Cortex of kidney (tissue), 1 donor: ENCODE data around the gene DUSP8.

Source experiments
- DNase-seq: peaks from one replicate; lab custom pipeline; 2025; lab: John Stamatoyannopoulos, UW

Gene DUSP8

DNA sequence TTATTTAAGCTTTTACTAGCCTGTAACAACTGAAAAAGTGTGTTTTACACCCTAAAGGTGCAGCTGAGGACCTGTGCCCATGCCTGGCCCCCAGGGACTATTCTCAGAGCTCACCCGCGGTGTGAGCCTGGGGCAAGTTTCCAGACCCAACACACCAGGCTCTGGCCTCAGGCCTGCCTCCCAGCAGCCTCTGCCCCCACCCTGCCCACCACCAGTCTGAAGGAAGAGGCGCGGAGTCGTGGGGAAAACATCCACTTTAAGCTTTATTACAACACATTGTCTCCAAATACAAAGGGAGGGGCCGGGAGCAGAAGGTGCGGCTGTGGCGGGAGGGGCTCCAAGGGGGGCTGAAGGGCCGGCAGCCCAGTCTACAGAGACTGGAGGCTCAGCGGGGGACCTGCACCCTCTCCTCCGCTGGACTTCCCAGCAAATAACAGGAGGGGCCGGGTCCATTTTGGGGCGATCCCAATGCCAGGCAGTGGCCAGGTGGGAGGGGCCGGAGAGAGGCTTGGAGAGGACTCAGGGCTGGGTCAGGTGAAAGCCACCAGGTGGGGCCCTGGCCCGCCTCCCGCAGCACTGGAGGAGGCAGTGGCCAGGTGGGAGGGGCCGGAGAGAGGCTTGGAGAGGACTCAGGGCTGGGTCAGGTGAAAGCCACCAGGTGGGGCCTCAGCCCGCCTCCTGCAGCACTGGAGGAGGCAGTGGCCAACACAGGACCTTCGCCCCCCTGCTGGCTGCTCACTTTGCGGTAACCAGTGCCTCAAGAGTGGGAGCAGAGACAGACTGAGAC is 18.1 kb downstream of the DUSP8 start:
- DNase-seq = no peak

DNA sequence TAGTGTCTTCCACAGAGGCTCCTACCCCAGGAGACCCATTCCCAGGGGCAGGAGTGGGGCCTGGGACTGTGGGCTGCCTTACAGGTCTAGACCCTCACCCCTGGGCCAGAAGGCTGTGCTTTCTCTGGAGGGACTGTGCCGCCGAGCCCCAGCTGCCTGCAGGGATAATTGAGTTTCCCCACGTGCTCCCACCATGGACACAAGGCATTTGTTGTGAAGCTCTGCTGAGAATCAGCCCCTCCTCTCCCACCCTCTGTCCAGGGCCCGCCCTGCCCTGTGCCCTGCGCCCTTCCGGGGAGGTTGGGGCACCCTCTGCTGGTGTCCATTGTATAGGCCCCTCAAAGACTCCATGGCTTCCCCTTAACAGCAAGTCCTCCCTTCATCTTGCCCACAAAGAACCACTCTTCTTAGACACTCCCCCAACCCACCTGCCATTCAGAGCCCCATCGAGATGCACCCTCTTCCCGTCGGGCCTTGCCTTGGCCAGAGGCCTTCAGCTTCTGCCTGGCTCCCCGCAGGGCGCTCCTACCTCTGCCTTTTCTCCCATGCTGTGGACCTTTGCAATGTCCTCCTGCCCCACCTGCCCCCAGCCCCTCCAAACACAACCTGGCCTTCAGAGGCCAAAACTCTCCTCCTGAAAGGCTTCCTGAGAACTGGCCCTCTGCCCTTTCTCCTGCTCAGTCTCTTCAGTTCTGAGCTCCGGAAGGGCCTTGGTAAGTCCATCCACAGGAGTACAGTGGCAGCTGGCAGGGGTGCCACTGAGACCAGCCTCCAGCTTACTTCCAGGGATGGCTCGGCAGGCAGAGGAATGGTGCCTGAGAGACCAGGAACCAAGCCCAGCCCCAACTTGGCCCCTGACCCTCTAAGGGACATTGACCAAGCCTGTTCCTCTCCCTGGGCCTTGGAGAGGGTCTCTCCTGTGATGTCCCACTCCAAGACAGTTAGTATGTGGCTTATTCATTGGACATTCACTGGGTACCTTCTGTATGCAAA is 22.4 kb downstream of the DUSP8 start:
- no peak for DNase-seq

DNA sequence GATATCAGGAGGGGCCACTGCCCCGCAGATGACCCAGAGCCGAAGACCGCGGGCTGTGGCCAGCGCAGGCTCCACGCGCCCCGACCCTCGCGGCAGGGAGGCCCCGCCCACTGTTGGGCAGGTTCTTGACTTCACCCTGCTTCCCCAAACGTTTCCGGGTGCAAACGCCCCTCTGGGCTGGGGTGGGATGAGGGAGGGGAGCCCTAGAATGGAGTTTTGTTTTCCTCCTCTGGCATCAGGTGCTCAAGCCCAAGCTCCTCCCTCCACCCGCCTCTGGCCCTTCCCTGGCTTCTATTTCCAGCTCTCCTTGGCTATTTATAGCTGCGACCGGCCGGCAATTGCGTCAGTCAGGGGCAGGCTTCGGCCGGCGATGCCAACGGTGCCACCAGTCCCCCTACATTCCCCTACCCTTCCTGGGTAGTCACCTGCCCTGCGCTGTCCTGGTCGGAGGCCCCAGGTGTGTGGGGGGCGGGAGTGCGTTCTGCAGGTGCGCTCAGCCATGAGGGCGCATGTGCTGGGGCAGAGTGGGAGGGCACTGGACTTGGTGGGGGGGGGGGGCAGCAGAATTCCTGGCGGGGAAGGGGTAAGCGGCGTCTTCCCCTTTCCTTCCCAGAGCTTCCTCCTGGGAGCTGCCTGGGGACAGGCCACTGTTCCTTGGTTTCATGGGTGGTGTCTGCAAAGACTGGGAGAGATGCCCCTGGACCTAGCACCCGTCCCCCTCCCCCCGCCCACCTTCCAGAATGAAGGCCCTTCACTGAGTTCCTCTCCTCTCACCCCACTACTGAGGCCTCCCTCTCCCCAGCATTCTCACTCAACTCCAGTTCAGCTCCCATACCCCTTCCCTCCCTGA is 23.6 kb downstream of the DUSP8 start:
- no peak for DNase-seq

- no peak for DNase-seq
These were observed 24.5 kb downstream of the DUSP8 start for GRCh38 chr11:1547467-1548098.

DNA sequence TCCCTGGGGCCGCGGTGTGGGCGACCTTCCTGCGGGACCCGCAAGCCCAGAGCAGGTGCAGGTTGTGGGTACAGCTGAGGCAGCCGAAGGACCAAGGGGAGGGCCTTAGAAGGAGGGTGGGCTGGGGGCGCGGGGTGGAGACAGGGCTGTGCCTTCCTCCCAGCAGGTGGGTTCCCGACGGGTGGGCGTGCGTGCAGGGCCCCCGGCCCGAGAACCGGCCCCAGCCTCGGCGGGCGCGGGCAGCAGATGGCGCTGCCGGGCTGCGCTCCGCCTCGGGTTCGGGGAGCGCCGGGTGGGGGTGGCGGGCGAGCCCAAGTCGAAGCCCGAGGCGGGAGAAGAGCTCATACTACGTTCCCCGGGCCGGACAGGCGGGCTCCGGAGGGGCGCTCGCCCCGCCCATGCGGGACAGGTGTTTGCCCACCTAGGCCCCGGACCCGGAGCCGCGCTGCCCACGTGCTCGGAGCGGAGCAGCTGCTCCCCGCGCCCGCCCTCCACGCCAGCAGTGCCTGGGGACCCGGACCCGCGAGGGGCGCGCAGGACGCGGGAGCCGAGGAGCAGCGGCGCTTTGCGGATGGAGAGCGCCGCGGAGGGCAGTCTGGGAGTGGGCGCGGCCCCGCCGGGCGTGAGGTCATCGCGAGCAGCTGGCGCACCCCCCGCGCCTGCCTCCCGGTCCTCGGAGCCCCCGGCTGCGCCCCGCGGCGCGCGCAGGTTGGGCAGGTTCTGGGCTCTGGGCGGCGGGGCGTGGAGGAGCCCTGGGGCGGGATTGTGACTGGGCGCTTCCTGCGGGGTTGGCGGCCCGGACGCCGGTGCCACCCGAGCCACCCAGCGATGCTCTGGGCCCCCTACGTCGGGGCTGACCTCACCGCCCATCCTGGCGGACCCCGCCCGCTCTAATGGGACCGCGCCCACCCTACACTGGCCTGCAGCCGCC is 25.3 kb downstream of the DUSP8 start:
- DNase-seq = no peak

GRCh38 chr11:1546077-1546535 is 26.0 kb downstream of the DUSP8 start:
- no peak for DNase-seq

DNA sequence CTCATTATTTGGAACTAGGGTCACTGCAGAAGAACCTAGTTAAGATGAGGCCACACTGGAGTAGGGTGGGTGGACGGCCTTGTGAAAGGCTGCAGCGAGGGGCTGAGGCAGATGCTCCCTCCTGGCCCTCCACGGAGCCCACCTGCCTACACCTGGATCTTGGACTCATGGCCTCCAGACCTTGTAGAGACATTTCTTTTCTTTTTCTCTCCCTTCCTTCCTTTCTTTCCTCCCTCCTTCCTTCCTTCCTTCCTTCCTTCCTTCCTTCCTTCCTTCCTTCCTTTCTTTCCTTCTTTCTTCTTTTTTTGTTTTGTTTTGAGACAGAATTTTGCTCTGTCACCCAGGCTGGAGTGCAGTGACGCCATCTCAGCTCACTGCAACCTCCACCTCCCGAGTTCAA is 26.6 kb downstream of the DUSP8 start:
- DNase-seq = no peak

GRCh38 chr11:1544536-1544935 is 27.5 kb downstream of the DUSP8 start:
- DNase-seq = no peak

DNA sequence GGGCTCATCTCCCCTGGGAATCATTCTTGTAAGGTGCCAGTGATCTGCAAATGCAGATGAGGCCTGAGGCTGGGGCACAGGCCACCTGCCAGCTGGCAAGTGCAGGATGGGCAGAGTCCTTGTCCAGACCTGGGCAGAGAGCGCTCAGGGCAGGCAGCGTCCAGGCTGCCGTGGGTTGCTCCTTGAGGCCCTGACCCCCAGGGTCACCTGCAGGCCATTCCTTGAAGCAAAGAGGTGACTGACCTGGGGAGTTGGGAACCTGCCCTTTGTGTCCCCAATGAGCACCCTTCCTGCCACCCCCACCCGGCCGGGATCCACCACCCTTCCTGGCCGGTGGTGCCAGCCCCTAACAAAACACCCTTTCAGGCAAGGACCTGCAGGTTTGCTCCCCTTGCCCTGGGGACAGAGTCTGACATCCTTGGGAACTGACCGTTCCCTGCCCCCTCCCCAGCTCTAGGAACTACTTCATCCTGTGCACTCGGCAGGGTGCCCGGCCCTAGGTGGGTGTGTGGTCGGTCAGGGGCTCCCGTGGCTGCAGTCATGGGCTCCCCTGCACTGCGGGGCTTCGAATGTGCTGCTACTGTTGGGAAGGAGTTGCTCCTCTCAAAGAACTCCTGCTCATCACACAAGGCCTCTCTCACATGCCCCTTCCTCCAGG is 28.3 kb downstream of the DUSP8 start:
- no peak for DNase-seq

DNA sequence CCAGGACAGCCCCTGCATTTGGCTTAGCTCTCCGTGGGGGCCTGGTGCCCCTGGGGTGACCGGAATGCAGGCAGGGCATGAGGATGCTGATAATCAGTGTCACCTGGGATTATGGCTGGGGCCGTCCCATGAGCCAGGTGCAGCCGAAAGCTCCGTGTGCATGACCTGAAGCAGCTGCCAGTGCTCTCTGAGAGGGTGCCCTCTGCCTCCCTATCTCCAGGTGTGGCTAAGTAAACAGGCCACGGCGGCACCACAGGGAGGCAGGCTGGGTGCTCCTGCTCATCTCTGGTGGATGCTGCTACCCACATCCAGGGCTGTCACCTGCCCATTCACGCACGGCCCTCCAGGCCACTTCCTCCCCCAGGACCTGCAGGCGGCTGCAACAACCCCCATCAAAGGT is 29.8 kb downstream of the DUSP8 start:
- no peak for DNase-seq

- no peak for DNase-seq
These were observed 30.4 kb downstream of the DUSP8 start for GRCh38 chr11:1541474-1542204.

DNA sequence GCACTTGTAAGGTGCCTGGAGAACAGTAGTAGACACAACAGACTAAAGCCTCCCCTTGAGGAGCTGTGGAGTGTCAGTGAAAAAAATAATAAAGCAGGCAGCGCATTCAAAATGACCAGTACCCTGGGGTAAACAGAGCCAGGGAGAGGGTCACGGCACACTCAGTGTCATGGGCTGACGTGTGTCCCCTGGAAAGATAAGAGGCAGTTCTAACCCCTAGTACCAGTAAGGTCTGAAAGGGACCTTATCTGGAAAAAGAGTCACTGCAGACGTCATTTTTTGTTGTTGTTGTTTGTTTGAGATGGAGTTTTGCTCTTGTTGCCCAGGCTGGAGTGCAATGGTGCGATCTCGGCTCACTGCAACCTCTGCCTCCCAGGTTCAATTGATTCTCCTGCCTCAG is 32.0 kb downstream of the DUSP8 start:
- DNase-seq = no peak

DNA sequence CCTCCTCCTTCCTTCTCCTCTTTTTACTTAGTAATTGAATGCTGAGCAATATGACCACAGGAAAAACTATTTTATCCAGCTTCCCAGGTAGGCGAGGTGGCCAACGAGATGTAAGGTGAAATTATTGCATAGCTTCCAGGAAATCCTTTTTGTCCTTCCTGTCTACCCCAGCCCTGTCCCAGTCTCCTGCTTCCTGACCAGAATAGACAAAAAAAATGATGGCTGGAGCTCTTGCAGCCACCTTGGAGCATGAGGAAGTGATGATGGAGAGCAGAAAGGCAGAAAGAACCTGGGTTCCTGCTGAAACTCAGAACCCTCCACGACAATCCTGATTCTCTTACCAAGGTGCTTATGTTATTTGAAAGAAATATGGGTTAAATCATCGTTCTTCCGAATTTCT is 33.9 kb downstream of the DUSP8 start:
- no peak for DNase-seq

- DNase-seq = no peak
These were observed 35.8 kb downstream of the DUSP8 start for GRCh38 chr11:1536065-1536843.

DNA sequence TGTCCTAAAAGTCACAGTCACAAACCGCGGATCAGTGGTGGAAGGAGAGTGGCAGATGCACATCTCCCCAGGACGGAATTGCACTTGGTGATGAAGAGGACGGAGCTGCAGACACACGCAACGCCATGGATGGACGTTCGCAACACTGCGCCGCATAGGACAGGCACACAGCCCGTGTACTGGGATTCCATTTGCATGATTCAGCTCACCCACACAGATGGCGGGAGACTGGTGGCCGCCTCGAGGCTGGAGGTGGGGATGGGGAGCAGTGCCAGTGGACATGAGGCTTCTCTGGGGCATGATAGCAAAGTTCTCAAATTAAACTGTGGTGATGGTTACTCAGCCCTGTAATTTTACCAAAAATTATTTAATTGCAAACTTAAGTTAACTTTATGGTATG is 37.4 kb downstream of the DUSP8 start:
- DNase-seq = no peak

DNA sequence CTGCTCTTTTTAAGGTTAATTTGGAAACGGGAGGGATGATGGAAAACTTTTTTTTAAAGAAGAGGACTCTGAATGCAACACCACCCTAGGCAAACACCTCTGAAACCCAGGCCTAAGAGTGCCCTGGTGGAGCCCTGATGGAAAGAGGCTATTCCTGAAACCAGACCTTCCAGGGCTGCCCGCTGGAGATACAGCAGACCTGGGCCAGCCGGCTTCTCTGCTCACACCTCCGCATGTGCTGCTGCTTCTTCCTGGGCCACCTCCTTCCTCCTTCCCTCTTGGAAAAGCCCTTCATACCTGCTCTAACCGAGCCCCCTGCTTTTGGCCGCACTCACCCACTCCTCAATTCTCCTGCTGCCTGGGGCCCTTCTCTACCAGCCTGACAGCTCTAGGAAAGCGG is 37.9 kb downstream of the DUSP8 start:
- no peak for DNase-seq

- DNase-seq = no peak
These were observed 38.7 kb downstream of the DUSP8 start for GRCh38 chr11:1533342-1533725.

DNA sequence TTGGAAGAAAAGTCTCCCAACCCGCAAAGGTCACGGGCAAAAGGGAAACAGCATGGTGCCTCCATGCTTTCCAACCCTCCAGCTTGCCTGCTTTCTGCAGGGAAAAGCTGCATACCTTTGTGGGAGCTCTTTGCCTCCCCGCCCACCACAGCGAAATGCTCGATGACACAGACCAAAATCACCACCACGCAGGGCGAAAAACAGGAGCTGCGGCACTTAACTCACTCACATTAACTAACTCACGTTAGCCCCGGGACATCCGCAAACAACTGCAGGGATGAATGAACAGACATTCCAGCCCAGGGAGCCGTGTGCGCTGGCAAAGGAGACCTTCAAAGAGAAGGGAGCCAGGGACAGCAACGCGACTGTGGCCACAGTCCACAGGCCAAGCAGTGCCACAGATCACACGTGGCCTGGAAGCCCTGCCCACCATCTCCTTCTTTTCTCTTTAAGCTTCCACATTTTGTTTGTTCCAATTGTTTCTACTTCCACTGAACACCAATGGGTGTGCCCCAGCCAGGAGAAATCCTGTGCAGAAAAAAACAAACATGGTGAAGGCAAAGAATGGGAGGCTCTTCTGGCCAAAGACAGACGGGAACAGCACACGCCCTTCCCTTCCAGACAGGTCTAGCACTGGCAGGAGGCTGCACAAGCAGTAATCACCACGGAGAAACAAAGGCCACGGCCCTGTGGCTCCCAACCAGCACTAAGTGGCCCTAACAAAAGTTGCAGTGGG is 39.3 kb downstream of the DUSP8 start:
- DNase-seq = no peak
